IPS-NIHi7 (cell line): ENCODE data around the gene GNB5.

ENCODE experiments used
- DNase-seq: peaks from one replicate; pipeline ENCODE4 v3.0.0; 2012; ENCODE audit warnings: mixed read lengths; ENCODE audit errors: extremely low spot score

GNB5 gene

DNA sequence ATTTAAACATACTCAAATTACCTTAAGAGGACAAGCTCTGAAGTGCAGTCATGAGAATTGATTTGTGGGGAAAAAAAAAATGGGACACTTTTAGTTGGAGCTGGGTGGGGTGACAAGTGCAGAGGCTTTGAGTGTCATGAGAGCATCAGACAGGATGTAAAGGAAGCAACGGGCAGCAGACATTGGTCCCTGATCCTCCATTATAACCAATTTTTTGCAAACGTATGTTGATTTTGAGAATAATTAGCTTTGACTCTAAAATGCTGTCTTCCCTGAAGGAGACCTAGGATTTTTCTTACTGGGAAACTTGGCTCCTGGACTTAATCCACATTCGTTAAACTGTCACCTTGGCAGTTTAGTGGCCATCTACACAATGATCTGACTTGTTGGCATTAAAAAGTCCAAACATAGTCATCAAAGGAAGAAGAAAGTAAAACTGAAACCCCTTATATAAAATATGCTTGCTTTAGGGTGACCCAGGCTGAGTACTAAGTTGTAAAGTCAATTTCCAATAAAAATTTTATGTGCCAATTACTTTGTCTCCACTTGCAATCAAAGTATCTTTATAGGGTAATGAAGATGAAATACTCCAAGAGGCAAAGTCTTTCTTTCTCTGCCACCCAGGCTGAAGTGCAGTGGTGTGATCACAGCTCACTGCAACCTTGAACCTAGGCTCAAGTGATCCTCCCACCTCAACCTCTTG, 124.2 kb downstream of the GNB5 start:
- DNase-seq = no peak
